Effector memory CD4-positive, alpha-beta T cell (primary cell): ENCODE measurements around the gene AIP.

ENCODE experiments used
- DNase-seq, 3 donors: peaks; one replicate each; pipeline ENCODE4 v3.0.0-alpha.2; 2020
- H3K27ac ChIP-seq: 2 replicates; pipeline ENCODE4 v1.7.0; 2013; ENCODE audit warnings: mild to moderate bottlenecking, low read length, moderate library complexity; ENCODE audit not compliant: insufficient read depth, poor library complexity, severe bottlenecking
- H3K27me3 ChIP-seq: replicated peaks from 2 replicates; pipeline ENCODE4 v1.7.0; 2013; ENCODE audit warnings: mild to moderate bottlenecking, low read length; ENCODE audit not compliant: insufficient read depth, control insufficient read depth, poor library complexity, severe bottlenecking
- H3K36me3 ChIP-seq: 2 replicates; pipeline ENCODE4 v1.7.0; 2013; ENCODE audit warnings: mild to moderate bottlenecking, low read length, moderate library complexity; ENCODE audit not compliant: control insufficient read depth, insufficient read depth
- H3K4me1 ChIP-seq: 2 replicates; pipeline ENCODE4 v1.7.0; 2013; ENCODE audit warnings: low read length, mild to moderate bottlenecking; ENCODE audit not compliant: control insufficient read depth, insufficient read depth, poor library complexity, severe bottlenecking
- H3K4me3 ChIP-seq: 2 replicates; pipeline ENCODE4 v1.7.0; 2013; ENCODE audit warnings: low read length, low read depth, mild to moderate bottlenecking; ENCODE audit not compliant: insufficient read depth, poor library complexity, severe bottlenecking
- H3K9me3 ChIP-seq: 2 replicates; pipeline ENCODE4 v1.7.0; 2013; ENCODE audit warnings: mild to moderate bottlenecking, low read length, moderate library complexity; ENCODE audit not compliant: control insufficient read depth

AIP gene

GRCh38 chr11:67520856-67521824 lies 38.3 kb downstream of the AIP start:
- Histone ChIP-seq H3K4me3 (no peak overlapping the region), H3K9me3 (no peaks in the 10 kb centered on the region), H3K36me3 (no peaks in the 10 kb centered on the region), H3K27me3 (no peaks in the 10 kb centered on the region), H3K4me1 (no peaks in the 10 kb centered on the region), H3K27ac (no peak overlapping the region)
- no peak for DNase-seq

- Histone ChIP-seq H3K27ac (no peak overlapping the region), H3K27me3 (no peaks in the 10 kb centered on the region), H3K4me3 (no peak overlapping the region), H3K9me3 (no peaks in the 10 kb centered on the region), H3K36me3 (no peaks in the 10 kb centered on the region), H3K4me1 (no peaks in the 10 kb centered on the region)
- DNase-seq: no peak
Measured at GRCh38 chr11:67521924-67522323, 39.1 kb downstream of the AIP start.

- H3K27me3 ChIP-seq: no peaks in the 10 kb centered on the region
- no peaks in the 10 kb centered on the region for H3K9me3 ChIP-seq
- H3K4me3 ChIP-seq: no peak overlapping the region
- H3K4me1 ChIP-seq: no peaks in the 10 kb centered on the region
- H3K36me3 ChIP-seq: no peaks in the 10 kb centered on the region
- DNase-seq: no peak
- no peak overlapping the region for H3K27ac ChIP-seq
Measured at GRCh38 chr11:67522338-67522737, 39.5 kb downstream of the AIP start.

- H3K27ac ChIP-seq: no peak within 1 kb of the TSS
- no peaks in the 10 kb centered on the region for H3K27me3 ChIP-seq
- DNase-seq: no peak
- no peaks in the 10 kb centered on the region for H3K36me3 ChIP-seq
- H3K4me3 ChIP-seq: no peak within 1 kb of the TSS
- no peaks in the 10 kb centered on the region for H3K4me1 ChIP-seq
- no peaks in the 10 kb centered on the region for H3K9me3 ChIP-seq
Measured at GRCh38 chr11:67522844-67523555, 40.2 kb downstream of the AIP start, which contains the start of gene CABP2. CABP2 (minus strand) TSS chr11:67523446; CDS start chr11:67523326, 120 bp downstream.

- Histone ChIP-seq H3K27ac (no peak overlapping the region), H3K27me3 (no peaks in the 10 kb centered on the region), H3K4me1 (no peaks in the 10 kb centered on the region), H3K4me3 (no peak overlapping the region), H3K36me3 (no peaks in the 10 kb centered on the region), H3K9me3 (no peaks in the 10 kb centered on the region)
- DNase-seq: no peak
Measured at GRCh38 chr11:67523556-67524479, 41.0 kb downstream of the AIP start.

- H3K4me3 ChIP-seq: no peak overlapping the region
- no peaks in the 10 kb centered on the region for H3K36me3 ChIP-seq
- no peaks in the 10 kb centered on the region for H3K9me3 ChIP-seq
- H3K27me3 ChIP-seq: no peaks in the 10 kb centered on the region
- H3K4me1 ChIP-seq: no peaks in the 10 kb centered on the region
- DNase-seq: no peak
- H3K27ac ChIP-seq: no peak overlapping the region
Measured at GRCh38 chr11:67524480-67524808, 41.6 kb downstream of the AIP start.

- no peaks in the 10 kb centered on the region for H3K36me3 ChIP-seq
- no peaks in the 10 kb centered on the region for H3K9me3 ChIP-seq
- H3K4me3 ChIP-seq: no peak overlapping the region
- no peak overlapping the region for H3K27ac ChIP-seq
- no peak for DNase-seq
- H3K4me1 ChIP-seq: no peaks in the 10 kb centered on the region
- no peaks in the 10 kb centered on the region for H3K27me3 ChIP-seq
Measured at GRCh38 chr11:67525275-67525976, 42.6 kb downstream of the AIP start.

- DNase-seq: no peak
- Histone ChIP-seq H3K27me3 (no peaks in the 10 kb centered on the region), H3K27ac (no peak overlapping the region), H3K4me3 (no peak overlapping the region), H3K36me3 (no peaks in the 10 kb centered on the region), H3K4me1 (no peaks in the 10 kb centered on the region), H3K9me3 (no peaks in the 10 kb centered on the region)
Measured at GRCh38 chr11:67528376-67528775, 45.5 kb downstream of the AIP start.

- no peaks in the 10 kb centered on the region for H3K27me3 ChIP-seq
- H3K27ac ChIP-seq: no peak overlapping the region
- H3K36me3 ChIP-seq: no peaks in the 10 kb centered on the region
- H3K9me3 ChIP-seq: no peaks in the 10 kb centered on the region
- DNase-seq: no peak
- no peaks in the 10 kb centered on the region for H3K4me1 ChIP-seq
- H3K4me3 ChIP-seq: no peak overlapping the region
Measured at GRCh38 chr11:67530282-67530592, 47.4 kb downstream of the AIP start.
